ENCODE results near the gene GLIS1. TPM values are rescaled to one million over a fixed set of nuclear protein-coding genes. Genes with fewer than 3 reads are reported as not detected.

Gene GLIS1
- total RNA-seq, 1 donor from 2014 or later = 1.4 TPM

DNA sequence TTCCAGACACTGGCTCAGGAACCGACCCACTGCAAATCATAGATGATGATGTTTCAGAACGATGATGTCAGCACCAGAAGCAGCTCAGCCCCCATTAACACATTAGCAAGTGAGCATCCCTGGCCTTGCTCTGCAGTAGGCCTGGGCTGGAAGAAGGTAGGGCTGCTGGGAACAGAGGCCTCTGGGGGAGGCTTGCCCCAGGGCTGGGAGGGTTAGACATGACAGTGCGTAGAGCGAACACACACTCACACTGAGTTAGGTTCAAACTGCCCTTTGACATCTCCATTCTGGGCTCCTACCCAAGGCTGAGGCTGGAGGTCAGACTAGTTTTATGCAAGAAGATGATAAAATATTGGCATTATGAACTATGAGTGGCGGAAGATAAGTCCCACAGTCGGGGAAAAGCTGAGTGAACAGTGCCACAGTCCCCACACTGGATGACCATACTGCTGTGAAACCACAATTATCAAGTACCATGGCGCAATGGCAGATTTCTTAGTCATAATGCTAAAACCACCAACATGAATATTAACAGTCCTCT is 188.7 kb downstream of the GLIS1 start:
- DNase-seq (ENCODE audit: low spot score) = no peak

DNA sequence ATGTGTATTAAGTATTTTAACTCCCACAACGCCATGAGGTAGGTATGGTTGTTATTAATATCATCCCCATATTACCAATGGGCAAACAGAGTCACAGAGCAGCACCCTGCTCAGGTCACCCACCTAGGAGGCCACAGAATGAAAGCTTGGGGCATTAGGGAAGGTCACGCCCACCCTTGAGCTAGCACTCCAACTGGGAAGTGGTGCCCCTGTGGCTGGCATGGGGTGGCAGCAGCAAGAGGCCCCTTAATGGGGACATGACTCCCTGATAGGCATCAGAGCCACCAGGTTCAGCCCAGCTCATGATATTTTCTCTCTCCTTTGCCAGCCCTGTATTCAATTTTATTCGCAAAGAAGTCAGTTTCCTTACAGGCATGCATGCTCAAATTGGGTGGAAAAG is 189.2 kb downstream of the GLIS1 start:
- DNase-seq (ENCODE audit: low spot score) = no peak

DNA sequence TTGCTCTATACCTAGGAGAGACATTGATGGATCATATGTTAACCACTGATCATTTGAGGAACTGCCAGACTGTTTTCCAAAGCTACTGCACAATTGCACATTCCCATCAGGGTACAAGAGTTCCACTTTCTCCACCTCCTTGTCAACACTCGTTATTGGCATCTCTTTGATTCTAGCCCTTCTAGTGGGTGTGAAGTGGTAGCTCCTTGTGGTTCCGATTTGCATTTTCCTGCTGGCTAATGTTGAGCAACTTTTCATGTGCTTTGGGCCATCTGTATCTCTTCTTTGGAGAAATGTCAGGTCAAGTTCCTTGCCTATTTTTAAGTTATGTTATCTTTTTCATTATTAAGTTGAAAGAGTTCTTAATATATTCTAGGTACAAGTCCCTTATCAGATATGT is 189.7 kb downstream of the GLIS1 start:
- DNase-seq (ENCODE audit: low spot score) = no peak

DNA sequence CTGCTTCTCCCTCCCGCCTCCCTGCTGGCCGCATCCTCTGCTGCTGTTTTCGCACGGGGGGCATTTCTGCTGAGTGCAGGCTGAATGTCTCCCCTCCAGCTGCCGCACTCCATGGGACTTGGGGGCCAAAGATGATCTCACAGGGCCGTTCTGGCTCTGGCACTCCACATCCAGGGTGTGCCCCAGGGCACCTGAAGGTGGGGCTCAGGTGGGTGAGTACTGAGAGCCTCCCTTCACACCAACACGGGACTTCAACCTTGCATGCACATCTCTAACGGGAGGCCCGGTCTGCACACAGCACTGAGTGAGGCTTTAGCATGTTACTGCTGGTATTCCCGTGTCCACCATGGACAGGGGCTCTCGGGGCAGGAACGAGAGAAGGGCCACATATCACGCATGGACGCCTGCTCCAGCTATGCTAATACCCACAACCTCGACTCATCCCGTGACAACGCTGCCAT is 190.9 kb downstream of the GLIS1 start:
- DNase-seq (ENCODE audit: low spot score) = no peak

DNA sequence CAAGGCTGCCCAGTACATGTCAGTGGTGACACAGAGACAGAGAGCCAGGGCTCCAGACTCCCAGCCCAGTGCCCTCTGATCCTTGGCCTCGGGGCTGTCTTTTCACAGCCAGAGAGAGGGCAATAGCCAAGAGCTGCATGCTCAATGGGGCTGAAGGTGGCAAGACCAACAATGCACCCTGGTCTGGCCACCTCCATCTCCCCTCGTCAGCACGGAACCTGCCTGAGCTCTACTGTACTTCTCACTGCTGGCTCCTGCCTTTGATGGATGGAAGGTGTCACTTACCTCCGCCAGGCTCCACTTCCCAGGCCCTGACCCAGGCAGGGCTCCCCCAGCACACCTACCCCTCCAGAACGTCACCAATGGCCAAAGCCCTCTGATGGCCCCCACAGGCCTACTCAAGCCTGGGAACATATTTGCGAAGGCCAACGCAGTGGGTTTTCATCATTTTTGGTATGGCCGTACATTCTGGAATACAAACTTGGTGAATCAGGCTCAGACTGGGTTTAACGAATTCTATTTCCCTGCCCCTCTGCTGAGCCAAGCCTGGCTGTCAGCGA is 191.7 kb downstream of the GLIS1 start:
- DNase-seq (ENCODE audit: low spot score) = no peak

DNA sequence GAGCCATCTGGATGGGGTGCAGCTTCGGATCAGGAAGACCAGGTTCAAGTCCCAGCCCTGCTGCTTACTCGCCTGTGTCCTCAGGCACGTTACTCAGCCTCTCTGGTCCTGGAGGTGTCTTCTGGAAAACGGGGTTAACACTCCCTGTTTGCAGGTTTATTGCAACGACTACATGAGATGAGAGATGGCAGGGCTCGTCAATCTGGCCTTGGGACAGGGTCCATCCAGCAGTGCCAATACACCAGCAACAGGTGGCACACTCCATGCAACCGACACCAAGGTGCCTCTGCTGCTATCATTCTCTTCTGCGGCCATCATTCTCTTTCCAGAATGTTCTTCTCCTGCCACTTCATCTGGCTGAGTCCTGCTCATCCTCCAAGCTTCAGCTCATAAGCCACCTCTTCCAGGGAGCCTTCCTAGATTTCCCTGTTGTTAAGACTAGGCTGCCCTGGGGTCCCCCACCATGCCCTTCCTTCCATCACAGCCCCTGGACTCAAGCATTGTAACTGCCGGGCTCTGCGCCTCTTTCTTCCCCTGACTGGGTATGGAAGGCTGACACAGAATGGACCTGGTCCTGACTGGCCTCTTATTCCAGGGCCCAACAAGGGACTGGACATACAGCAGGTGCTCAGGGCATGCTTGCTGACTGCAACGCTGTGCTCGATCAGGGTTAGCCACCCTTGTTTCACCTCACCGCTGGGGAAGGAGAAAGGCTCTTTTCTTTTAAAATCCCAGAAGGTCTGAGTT is 192.4 kb downstream of the GLIS1 start:
- no peak for DNase-seq (ENCODE audit: low spot score)

DNA sequence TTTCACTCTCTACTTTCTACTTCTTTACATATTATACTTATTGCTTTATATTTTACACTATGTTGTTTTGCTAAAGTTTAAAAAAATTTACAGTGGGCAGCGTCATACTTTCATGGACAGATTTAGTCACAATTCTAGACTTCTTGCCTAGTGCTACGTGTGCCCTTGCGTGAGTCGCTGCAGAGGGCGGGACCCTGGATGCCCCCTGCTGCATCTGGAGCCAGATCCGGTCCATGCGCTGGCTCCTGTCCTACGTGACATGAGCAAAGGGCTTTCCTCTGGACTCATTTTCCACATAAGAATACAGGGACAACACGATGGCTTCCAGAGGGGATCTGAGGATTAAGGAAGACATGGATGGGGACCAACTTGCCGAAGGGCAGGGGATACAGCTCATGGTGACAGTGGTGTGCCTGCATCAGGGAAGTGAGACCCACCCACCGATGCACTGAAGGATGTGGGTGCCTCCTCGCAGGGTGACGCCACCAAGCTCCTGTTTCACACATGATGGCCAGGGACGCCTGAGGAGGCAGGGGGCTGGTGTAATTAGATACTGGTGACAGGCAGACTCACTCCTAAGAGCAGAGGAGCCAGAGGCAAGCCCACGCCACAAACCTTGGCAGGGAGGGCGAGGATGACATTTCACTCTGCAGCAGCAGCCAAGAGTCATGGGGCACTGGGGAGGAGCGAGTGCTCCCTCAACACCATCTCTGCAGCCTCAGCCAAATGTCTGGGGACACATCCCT is 193.1 kb downstream of the GLIS1 start:
- no peak for DNase-seq (ENCODE audit: low spot score)

DNA sequence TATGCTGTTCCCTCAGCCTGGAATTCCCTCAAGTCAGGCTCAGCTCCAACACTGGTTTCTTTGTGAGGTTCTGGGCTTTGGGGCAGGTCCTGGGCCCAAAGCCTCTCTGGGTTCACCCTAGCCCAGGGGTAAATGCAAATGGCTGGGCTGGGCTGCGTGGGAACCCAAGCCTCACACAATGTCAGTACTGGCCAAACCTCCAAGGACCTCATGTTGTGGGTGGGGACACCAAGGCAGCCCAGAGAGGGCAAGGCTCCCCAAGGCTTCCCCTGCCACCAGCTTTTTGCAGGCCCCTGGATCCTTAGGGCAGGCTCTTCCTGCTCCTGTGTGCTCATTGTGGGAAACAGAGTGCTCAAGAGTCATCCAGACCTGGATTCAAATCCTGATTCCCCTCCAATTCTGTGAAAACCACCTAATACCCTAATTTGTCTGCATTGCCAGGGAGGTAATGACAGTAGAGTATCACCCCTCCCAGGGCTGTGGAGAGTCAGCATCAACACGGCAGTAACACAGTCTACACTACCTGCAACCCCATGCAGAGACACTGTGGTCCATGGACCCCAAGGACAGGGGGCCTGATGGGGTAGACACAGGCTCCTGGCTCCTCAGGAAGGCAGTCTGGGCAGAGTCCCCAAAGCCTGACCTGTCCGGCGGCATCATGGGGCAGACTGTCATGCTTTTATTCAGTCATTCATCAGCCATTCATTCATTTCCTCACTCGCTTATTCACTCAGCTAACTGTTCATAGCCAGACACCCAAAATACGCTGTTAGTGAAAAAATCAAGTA is 194.0 kb downstream of the GLIS1 start:
- DNase-seq (ENCODE audit: low spot score) = no peak

DNA sequence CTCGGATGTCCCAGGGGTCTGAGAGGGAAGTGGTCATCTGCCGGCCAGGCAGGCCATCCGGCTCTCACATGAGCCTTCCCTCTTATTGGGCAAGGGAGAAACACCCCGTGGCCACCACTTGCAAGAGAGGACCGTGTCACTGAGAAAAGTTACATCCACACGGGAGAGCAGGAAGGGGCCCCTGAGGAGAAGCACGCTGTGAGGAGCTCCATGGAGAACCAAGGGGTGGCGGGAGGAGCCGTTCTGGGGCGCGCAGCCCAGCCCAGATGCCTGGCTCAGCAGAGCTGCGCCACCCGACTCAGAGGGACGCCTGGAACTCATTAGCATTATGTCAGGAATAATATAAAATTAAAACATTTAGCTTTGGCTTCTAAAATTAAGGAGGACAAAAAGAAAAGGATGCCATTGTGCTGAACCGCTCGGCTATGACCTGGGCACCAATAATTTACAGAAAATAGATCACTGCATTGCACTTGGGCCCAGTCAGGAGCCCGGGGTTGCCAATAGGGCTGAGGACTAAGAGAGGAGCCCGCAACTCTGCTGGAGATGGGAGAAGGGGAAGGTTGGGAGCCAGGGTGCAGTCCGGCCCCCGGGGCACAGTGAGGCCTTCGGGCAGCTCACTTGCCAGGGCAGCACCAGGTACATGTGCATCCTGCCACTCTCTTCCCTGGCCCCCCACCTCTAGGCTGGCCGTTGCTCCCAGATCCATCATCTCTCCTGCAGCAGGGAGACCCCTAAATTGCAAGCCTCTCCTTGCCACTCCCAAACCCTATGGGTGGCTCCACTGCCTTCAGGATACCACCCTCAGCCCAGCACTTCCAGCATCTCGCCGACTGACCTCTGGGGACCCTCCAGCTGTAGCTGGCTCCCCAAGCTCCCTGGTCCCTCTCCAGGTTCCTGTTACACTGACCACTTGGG is 194.9 kb downstream of the GLIS1 start:
- no peak for DNase-seq (ENCODE audit: low spot score)

DNA sequence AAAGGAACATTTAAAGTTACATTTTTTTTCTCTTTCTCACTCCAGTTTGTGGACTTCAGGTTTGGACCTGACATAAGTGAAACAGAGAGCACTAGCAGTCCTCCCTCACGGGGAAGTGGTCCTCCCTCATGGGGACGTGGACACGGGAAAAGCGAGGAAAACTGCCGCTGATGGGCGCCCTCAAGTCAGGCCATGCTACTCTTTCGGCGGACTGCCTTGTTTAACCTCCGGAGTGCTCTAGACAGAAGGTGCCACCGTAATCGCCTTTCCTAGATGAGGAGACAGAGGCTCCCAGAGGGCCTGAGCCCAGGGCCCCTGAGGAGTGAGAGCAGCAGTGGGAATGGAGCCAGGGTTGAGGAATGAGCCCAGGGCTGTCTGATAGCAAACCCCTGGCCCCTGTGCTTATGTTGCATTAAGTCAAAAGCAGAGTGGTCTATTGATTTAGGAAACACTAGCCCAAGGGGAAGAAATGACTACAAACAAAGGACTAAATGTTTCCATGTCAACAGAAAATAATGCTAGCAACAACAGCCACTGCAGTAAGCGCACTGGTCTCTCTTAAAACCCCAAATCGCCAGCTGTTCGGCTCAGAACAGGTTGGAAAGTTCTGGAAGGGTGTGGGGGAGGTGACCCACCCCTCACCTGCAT is 195.7 kb downstream of the GLIS1 start:
- DNase-seq (ENCODE audit: low spot score) = peak; percentile 36

DNA sequence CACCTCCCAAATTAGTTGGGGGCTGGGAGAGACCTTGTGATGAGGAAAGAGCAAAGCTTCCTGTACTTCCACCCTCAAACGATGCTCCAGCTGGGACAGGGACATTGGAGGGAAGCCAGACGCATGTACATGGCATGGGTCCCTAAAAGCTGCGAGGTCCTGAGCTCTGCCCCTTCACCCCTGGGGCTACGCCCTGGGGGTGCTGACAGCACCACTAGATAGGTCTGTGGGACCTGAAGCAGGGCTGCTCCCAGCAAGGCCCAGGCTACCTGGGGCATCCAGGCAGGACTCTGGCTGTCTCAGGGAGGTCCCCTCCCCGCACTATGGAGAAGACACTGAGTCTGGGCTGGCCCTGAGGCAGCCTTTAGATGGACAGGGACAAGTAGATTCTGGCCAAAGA is 196.4 kb downstream of the GLIS1 start:
- DNase-seq (ENCODE audit: low spot score) = no peak

DNA sequence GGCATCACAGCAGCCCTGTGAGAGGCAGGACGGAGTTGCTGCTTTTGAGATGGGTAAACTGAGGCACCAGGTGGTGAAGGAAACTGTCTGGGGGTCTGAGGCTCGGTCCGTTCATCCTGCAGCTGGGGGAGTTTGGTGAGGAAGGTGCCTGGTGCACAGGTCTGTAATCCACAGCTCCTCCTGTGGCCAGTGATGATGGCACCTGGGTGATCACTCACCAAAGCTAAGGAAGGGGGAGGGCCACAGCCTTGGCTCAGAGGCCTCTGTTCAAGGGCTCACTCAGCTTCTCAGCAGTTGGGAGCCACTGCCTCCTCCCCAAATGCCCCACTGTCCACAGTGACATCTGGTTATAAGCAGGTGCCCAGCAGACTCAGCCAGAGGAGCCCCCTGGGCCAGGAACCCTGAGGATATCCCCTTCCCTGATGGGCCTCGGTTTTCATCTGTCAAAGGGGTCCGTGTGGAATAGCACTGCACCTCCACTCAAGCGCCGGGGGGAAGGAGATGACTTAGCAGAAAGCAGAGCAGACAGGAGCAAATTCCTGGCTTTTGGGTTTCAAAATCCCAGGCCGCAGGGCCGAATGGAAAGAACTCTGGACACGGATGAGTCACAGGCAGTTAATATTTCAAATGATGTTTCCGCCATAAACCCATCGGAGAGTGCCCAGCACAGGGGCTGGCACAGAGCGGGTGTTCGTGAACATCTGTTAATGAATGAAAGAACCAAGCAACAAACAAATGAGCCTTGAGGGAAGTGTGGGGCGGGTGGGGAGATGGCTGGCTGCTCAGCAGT is 197.0 kb downstream of the GLIS1 start:
- peak; percentile 89 for DNase-seq (ENCODE audit: low spot score)

DNA sequence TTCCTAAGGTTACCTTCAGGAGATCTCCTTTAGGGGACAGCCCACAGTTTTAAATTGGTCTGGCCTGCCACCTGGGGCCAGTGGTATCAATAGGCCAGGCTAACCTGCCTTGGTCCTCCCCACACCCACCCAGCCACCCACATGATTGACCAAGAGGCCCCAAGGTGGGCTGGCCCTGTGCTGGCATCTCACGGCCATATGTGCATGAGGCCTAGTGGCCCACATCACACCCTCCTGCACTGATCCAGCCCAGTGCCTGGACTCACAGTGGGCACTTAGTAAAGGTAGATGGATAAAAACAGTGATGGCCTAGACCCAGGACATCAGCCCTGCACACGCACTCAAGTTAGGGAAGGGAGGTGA is 197.7 kb downstream of the GLIS1 start:
- DNase-seq (ENCODE audit: low spot score) = no peak

DNA sequence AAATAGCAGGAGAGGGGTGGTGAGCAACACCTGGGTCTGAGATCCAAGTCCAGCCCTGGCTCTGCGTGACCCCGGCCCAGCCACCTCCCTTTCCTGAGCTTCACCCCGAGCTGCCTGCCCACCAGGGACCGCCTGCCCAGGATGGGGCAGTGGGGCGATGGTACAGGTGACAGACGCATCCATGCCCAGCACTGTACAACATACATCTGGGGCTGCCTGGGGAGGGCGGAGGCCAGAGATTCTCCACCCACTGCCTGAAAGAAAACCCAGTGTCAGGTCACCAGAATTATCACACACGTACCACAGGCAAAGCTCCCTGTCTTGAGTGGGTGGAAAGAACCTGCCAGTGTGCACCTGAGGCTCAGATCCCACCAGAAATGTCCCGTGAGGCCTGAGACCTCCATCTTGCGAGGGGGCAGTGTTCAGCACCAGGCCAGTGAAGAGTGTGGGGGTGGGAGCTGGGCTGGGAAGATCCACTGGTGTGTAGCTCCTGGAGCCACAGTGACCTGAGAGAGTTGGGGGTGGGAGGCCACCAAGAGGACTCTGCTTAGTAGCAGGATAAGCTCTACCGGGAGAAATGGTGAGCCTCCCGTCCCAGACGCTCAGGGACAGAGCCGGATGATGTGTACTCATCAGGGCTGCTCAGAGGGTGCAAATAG is 198.2 kb downstream of the GLIS1 start:
- no peak for DNase-seq (ENCODE audit: low spot score)

DNA sequence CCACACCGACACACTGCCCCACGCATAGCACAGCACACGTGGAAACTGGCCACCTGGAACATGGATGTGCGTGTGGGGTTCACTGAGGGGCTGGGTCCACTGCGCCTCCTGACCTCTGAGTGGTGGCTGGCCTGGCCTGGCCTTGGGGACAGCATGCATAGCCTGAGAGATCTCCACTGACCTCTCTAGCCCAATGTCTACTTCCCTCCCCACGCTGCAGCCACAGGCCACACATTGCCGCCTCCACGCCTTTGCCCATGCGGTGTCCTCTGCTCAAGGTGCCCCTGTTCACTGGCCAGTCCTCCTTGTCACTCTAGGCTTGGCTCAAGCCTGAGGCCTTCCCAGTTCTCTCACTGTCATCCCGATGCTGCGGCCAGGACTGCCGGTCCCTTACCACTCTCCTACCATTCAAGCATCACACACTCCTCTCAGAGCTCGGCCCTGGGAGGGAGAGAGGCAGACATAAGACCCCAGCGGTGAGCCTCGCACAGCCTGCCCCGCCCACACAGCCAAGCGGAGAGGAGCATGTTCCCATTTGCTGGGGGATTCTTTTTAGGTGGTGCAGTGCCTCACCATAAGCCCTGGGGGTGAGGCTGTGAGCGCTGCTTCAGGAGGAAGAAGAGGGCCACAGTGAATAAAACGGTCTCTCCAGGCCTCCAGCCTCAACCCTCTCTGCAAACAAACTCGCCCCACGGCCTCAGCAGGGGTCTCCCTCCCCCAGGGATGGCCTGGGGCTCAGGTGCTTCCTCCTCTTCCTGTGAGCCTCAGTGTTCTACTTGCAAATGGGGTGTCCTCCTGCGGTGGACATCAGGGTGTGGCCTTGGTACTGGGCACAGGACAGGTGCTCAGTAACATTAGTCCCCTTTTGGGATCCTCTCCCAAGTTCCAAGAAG is 199.0 kb downstream of the GLIS1 start:
- DNase-seq (ENCODE audit: low spot score) = no peak

DNA sequence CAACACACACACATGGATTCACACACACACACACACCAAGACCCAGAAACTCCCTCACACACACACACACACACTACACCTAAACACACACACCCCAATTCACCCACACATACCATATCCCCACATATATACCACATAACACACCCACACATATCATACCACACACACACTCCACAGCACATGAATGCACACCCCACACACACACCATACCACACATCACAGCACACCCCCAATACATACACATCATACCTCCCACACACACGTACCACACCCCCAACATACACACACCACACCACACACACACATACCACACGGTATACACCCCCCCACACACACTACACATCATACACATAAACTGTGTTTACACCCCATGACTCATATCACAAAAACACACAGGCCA is 199.7 kb downstream of the GLIS1 start:
- DNase-seq (ENCODE audit: low spot score) = no peak

DNA sequence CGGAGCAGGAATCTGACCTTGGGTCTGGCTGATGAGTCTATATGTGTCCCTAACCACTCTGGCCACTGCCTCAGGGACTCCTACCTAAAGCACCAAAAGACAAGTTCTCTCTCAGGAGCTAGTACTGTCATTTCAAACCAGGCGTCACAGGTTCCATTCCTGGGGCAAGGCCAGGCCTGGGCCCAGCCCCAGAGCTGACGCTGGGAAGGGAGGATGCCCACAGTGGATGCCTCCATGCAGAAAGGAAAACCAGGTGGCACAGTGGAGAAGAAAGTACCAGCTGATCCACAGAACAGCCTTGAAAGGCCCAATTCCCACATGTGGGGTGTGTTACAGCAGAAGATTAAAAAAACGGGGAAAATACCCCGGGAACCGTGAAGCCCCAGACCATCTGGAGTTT is 202.4 kb downstream of the GLIS1 start:
- DNase-seq (ENCODE audit: low spot score) = no peak

DNA sequence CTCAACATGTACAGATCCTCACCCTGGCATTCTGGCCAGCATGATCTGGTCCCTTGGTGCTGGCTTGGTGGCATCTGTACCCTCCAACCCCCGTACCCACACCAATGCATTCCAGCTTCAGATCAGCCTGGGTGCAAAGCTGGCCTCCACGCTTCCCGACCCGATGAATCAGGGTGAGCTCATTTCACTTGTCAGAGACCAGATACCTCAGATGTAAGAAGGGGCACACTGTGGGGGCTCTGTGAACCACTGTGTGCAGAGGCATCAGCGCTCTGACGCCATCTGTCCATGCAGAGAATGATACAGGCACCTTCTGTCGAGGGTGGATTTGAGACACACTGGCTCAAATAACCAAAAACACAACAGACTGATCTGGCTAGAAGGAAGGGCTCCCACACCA is 203.1 kb downstream of the GLIS1 start:
- no peak for DNase-seq (ENCODE audit: low spot score)

Data from umbilical cord (tissue), 2 donors.